Measurements from ENCODE around the gene WNT5A. TPM values are rescaled to one million over a fixed set of nuclear protein-coding genes. Genes with fewer than 3 reads are reported as not detected.
"Not testable (repeated sequence)": the region's sequence is repeated elsewhere in the genome, so short reads cannot be mapped to it uniquely, and the experiment has no call there.

Gene WNT5A
- total RNA-seq, 2 experiments from 2014 or later = not detected

- POLR2A ChIA-PET = no interaction called here
- H3K27ac Mint-ChIP-seq = no peak overlapping the region
- H3K27me3 Mint-ChIP-seq = peaks cover 2% of the 10 kb centered on the region
Observed at GRCh38 chr3:55516392-55517030, 29.4 kb upstream of the WNT5A start.

DNA sequence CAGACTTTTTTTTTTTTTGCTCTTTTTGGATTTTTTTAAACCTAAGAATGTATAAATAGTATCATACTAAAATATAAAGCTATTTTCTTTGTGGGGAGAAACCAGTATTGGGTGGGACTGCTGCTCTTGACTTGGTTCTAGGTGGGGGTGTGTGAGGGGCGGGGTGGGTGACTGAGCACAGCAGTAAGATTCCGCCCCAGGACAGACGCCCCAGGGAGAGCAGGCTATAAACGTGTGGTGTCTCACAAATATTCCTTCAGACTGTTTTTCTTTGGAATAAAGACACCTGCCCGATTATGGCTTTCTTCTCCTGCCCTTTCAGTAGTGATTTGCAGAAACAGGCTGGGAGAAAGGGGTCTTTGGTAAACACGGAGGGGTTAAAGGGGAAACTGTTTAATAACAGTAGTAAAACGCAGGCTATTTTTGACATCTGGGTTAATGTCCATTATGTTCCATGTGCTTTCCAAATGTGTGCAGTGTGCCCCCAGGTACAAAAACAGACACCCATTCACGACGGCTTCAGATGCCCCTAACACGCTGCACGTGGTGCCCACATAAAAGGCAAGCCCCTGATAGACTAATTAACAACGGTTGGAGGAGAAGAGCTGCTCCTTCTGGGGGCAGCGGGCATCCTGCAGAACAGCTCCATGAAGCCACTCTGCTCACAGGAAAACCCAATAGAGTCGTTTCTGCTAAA is 28.6 kb upstream of the WNT5A start:
- H3K4me3 Mint-ChIP-seq = no peak overlapping the region
- no peaks in the 10 kb centered on the region for H3K36me3 Mint-ChIP-seq
- H3K9me3 Mint-ChIP-seq = no peaks in the 10 kb centered on the region
- H3K27me3 Mint-ChIP-seq = peaks cover 2% of the 10 kb centered on the region
- no peak overlapping the region for H3K27ac Mint-ChIP-seq
- DNase-seq = no peak
- ATAC-seq (ENCODE audit: low read depth) = no peak
- POLR2A ChIA-PET = no interaction called here
- no peaks in the 10 kb centered on the region for H3K4me1 Mint-ChIP-seq

More at GRCh38 chr3:55516392-55517030, 29.4 kb upstream of the WNT5A start:
- DNase-seq = no peak
- Mint-ChIP-seq H3K4me1 (no peaks in the 10 kb centered on the region), H3K36me3 (no peaks in the 10 kb centered on the region), H3K4me3 (no peak overlapping the region), H3K9me3 (no peaks in the 10 kb centered on the region)
- ATAC-seq (ENCODE audit: low read depth) = no peak

- Mint-ChIP-seq H3K9me3 (no peaks in the 10 kb centered on the region), H3K27me3 (peaks cover 2% of the 10 kb centered on the region), H3K36me3 (no peaks in the 10 kb centered on the region), H3K4me1 (no peaks in the 10 kb centered on the region), H3K4me3 (no peak overlapping the region), H3K27ac (no peak overlapping the region)
- ATAC-seq (ENCODE audit: low read depth) = no peak
- DNase-seq = no peak
- POLR2A ChIA-PET = no interaction called here
Observed at GRCh38 chr3:55514962-55515361, 27.9 kb upstream of the WNT5A start.

DNA sequence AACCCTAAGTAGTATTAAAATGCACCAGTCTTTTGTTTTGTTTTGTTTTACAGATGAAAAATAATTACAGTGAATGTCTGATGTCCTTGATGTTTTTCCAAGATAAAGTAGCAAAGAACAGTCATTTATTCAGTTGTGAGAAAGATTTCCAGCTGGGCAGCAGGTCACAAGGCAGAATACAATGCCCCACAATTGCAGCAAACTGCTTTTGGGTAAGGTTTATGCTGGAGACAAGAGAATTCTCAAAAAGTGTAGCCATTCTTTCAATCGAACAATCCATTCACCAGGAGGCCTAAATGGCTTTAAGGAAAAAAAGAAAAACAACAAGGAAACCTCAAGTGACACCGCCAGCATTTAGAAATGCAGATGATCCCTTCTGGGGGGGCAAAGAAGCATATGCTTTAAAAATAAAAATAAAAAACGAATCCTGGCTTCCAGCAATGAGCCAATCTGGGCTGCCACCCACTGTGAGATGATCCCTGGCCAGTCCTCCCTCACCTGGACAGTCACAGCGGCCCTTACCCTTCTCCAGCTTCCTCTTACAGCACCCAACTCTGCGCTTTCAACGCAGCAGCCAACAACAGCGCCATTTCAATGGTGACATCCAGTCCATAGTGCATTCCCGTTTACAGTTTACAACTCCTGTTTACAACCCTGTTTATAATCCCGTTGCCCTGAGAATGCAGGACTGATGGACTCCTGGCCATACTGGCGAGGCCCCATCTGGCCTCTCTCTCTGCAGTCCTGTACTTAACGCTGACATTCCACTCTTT is 25.7 kb upstream of the WNT5A start:
- POLR2A ChIA-PET = no interaction called here
- Mint-ChIP-seq H3K27ac (no peak overlapping the region), H3K9me3 (no peaks in the 10 kb centered on the region), H3K36me3 (no peaks in the 10 kb centered on the region), H3K27me3 (peaks cover 2% of the 10 kb centered on the region), H3K4me1 (no peaks in the 10 kb centered on the region), H3K4me3 (no peak overlapping the region)
- ATAC-seq (ENCODE audit: low read depth) = no peak
- DNase-seq = no peak

GRCh38 chr3:55511895-55512570 is 24.9 kb upstream of the WNT5A start:
- no peak overlapping the region for H3K4me3 Mint-ChIP-seq

DNA sequence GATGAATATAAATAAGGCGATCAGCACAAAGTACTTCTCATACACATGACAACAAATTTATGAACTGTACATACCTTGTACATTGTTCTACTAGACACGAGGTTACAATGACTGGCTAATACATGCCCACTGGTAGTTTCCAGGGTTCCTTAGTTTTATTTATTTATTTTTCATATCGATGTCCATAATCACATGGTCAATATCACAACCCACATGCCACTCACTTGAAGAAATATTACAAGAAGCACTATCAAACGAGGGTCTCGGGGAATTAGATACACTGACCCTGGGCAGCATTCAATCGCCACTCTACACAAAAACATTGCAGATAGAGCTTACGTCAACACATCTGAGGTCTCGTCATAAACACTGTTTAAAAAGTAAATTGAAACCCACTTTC is 21.2 kb upstream of the WNT5A start:
- no peak for DNase-seq
- POLR2A ChIA-PET = no interaction called here
- H3K36me3 Mint-ChIP-seq = no peaks in the 10 kb centered on the region
- H3K27ac Mint-ChIP-seq = no peak overlapping the region
- H3K4me3 Mint-ChIP-seq = no peak overlapping the region
- no peaks in the 10 kb centered on the region for H3K9me3 Mint-ChIP-seq
- peaks cover 2% of the 10 kb centered on the region for H3K27me3 Mint-ChIP-seq
- no peak for ATAC-seq (ENCODE audit: low read depth)
- no peaks in the 10 kb centered on the region for H3K4me1 Mint-ChIP-seq

More at GRCh38 chr3:55511895-55512570, 24.9 kb upstream of the WNT5A start:
- DNase-seq (no peak), ATAC-seq (ENCODE audit: low read depth) (no peak)
- no peaks in the 10 kb centered on the region for H3K4me1 Mint-ChIP-seq
- H3K9me3 Mint-ChIP-seq = no peaks in the 10 kb centered on the region
- POLR2A ChIA-PET = no interaction called here
- no peaks in the 10 kb centered on the region for H3K36me3 Mint-ChIP-seq
- H3K27ac Mint-ChIP-seq = no peak overlapping the region
- H3K27me3 Mint-ChIP-seq = peaks cover 2% of the 10 kb centered on the region

- Mint-ChIP-seq H3K4me3 (no peak overlapping the region), H3K36me3 (no peaks in the 10 kb centered on the region), H3K4me1 (no peaks in the 10 kb centered on the region), H3K27me3 (peaks cover 2% of the 10 kb centered on the region), H3K9me3 (no peaks in the 10 kb centered on the region), H3K27ac (no peak overlapping the region)
- ATAC-seq (ENCODE audit: low read depth) (no peak), DNase-seq (no peak)
- POLR2A ChIA-PET = no interaction called here
Observed at GRCh38 chr3:55507808-55508207, 20.7 kb upstream of the WNT5A start.

- Mint-ChIP-seq H3K4me1 (no peaks in the 10 kb centered on the region), H3K4me3 (no peak overlapping the region), H3K27me3 (no peaks in the 10 kb centered on the region), H3K9me3 (no peaks in the 10 kb centered on the region), H3K27ac (no peak overlapping the region), H3K36me3 (no peaks in the 10 kb centered on the region)
- DNase-seq = no peak
- ATAC-seq (ENCODE audit: low read depth) = no peak
- POLR2A ChIA-PET = no interaction called here
Observed at GRCh38 chr3:55505776-55506175, 18.7 kb upstream of the WNT5A start.

- H3K4me1 Mint-ChIP-seq; H3K27ac Mint-ChIP-seq; H3K36me3 Mint-ChIP-seq; H3K9me3 Mint-ChIP-seq; H3K27me3 Mint-ChIP-seq; POLR2A ChIA-PET; H3K4me3 Mint-ChIP-seq; ATAC-seq (ENCODE audit: low read depth); DNase-seq: not testable (repeated sequence)
Observed at GRCh38 chr3:55505102-55505501, 18.0 kb upstream of the WNT5A start.

DNA sequence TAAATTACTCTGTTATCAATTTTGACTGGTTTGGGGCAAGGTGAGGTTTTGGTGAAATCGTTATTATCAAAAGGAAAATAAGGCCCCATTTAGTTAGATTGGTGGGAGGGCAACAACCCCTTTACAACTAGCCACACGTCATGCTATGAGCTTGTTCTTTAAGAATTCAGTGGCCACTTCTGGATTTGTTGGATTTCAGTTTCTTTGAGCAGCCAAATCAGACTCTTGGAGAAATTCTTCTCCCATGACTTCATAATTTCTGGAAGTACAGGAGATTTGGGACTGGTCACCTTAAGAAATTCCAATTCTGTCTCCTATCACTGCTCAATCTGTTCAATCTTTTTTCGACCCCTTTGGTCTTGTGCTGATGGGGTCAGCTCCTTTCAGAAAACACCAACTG is 14.8 kb upstream of the WNT5A start:
- Mint-ChIP-seq H3K36me3 (no peaks in the 10 kb centered on the region), H3K27ac (no peak overlapping the region), H3K27me3 (no peaks in the 10 kb centered on the region), H3K4me3 (no peak overlapping the region), H3K4me1 (no peaks in the 10 kb centered on the region), H3K9me3 (no peaks in the 10 kb centered on the region)
- POLR2A ChIA-PET = no interaction called here
- no peak for ATAC-seq (ENCODE audit: low read depth)
- no peak for DNase-seq

DNA sequence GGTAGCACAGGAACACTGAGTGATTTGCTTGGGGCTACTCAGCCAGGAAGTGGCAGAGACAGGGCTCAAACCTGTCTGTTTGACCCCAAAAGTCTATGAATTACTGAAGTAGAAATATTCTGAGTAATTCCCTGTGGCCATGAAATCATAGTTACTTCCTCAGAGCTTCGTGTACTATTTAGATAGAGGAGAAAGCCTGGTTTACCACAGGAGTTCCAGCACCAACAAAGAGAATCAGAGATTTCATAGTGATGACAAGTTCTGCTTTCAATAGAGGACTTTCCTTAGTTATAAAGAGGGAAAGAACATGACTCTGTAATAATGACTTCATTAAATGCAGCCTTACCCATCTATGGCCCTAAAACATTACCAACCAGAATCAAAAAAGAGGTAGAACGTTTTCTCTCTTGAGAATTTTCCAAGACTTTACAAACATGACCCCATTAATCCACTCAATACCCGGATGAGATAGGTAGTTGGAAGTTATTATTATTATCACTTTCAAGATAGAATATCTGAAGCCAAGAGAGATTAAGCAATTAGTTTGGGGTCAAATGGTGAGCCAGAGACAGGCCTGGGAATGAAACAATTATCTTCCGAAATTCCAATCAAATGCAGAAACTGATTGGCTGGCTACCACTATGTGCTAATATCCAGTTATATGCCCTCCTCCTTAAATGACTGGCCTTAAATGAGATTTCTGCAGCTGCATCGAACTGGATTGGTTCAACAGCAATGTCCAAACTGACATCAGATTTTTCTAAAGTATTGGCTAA is 13.6 kb upstream of the WNT5A start:
- Mint-ChIP-seq H3K27ac (no peak overlapping the region), H3K4me1 (no peaks in the 10 kb centered on the region), H3K9me3 (no peaks in the 10 kb centered on the region), H3K27me3 (no peaks in the 10 kb centered on the region), H3K4me3 (no peak overlapping the region), H3K36me3 (no peaks in the 10 kb centered on the region)
- ATAC-seq (ENCODE audit: low read depth) (no peak), DNase-seq (no peak)
- POLR2A ChIA-PET = no interaction called here

DNA sequence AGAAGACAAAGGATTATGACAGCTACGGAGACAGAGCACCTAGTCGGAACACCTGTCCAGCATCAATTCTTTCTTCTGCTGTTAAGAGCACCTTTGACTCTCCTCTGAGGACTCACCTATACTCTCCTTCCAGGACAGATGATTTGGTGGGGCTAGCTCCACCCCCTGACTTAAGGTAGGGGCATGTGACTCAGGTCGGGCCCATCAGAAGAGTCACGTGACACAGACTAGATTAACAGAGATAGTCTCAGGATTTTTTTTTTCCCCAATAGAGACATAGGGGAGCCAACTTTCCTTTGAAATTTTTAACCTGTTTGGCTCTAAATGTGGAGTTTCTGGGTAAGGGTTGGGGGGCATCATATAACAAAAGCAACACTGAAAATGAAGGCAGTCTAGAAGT is 11.4 kb upstream of the WNT5A start:
- Mint-ChIP-seq H3K27me3 (no peaks in the 10 kb centered on the region), H3K36me3 (no peaks in the 10 kb centered on the region), H3K9me3 (no peaks in the 10 kb centered on the region), H3K4me3 (no peak overlapping the region), H3K27ac (no peak overlapping the region), H3K4me1 (no peaks in the 10 kb centered on the region)
- no peak for DNase-seq
- no peak for ATAC-seq (ENCODE audit: low read depth)
- POLR2A ChIA-PET = no interaction called here

GRCh38 chr3:55497250-55497649 is 10.1 kb upstream of the WNT5A start:
- Mint-ChIP-seq H3K36me3 (no peaks in the 10 kb centered on the region), H3K4me1 (no peaks in the 10 kb centered on the region), H3K27ac (no peak overlapping the region), H3K4me3 (no peak overlapping the region), H3K9me3 (no peaks in the 10 kb centered on the region), H3K27me3 (peaks cover 5% of the 10 kb centered on the region)
- POLR2A ChIA-PET = no interaction called here
- DNase-seq (no peak), ATAC-seq (ENCODE audit: low read depth) (no peak)
